ENCODE data around the gene NEK5.

GRCh38 chr13:52036037-52036436 is 92.8 kb downstream of the NEK5 start:
- no peak for TF ChIP-seq EZH2 (IDR thresholded peaks at IDR 0.05; ENCODE audit: insufficient read depth, poor library complexity, severe bottlenecking)
- no peak for TF ChIP-seq EZH2phosphoT487 (IDR thresholded peaks at IDR 0.05; ENCODE audit: insufficient read depth, low read depth)

Data from GM23248 (cell line).